ENCODE results near the gene CAPN8. TPM values are rescaled to one million over a fixed set of nuclear protein-coding genes. Genes with fewer than 3 reads are reported as not detected.

The CAPN8 gene
- total RNA-seq, 2 donors from 2014 or later: not detected

GRCh38 chr1:223494926-223495645 is 170.4 kb downstream of the CAPN8 start:
- H3K4me1 Mint-ChIP-seq: peaks cover 8% of the 10 kb centered on the region
- H3K27ac Mint-ChIP-seq: no peak overlapping the region
- no peaks in the 10 kb centered on the region for H3K27me3 Mint-ChIP-seq
- no peak for ATAC-seq (replicated peaks)
- H3K9me3 Mint-ChIP-seq: no peaks in the 10 kb centered on the region
- H3K4me3 Mint-ChIP-seq: no peak overlapping the region
- H3K36me3 Mint-ChIP-seq (ENCODE audit: low read depth): no peaks in the 10 kb centered on the region

GRCh38 chr1:223492044-223492443 is 173.5 kb downstream of the CAPN8 start:
- Mint-ChIP-seq H3K36me3 (ENCODE audit: low read depth) (no peaks in the 10 kb centered on the region), H3K27me3 (no peaks in the 10 kb centered on the region), H3K4me3 (no peak overlapping the region), H3K4me1 (no peaks in the 10 kb centered on the region), H3K9me3 (no peaks in the 10 kb centered on the region), H3K27ac (no peak overlapping the region)
- no peak for ATAC-seq (replicated peaks)

Other genes with a start within 250 kb of the CAPN8 start
- 10 to 100 TPM; 42.8 to 73.0 TPM for gene CAPN2, start 46.8 kb upstream of the CAPN8 start, total RNA-seq
- 10 to 100 TPM; 37.4 to 38.4 TPM for gene TP53BP2, start 180.2 kb upstream of the CAPN8 start, total RNA-seq